AG04450 (cell line): Measurements from ENCODE around the gene EPC1. TPM values are rescaled to one million over a fixed set of nuclear protein-coding genes. Genes with fewer than 3 reads are reported as not detected.
A peak's percentile ranks its signal among the peaks of the same experiment; 100 is the strongest.
"Not testable (repeated sequence)": the region's sequence is repeated elsewhere in the genome, so short reads cannot be mapped to it uniquely, and the experiment has no call there.

Experiments
- CTCF ChIA-PET: fragments of 300-600, 350-600 bp; formaldehyde crosslinking; extraction: SDS; loops from one replicate; lab custom pipeline; 2022; ENCODE audit warnings: antibody characterized with exemption, inconsistent platforms; lab: Charles Lee
- POLR2A ChIA-PET: fragments of 350-600 bp; formaldehyde crosslinking; extraction: SDS; loops from one replicate; lab custom pipeline; 2021; ENCODE audit warnings: antibody characterized with exemption, inconsistent platforms; lab: Yijun Ruan, JAX
- DNase-seq: peaks from one replicate; pipeline ENCODE4 v3.0.0-alpha.2; 2011; ENCODE audit warnings: low read depth, low spot score
- H3K27ac ChIP-seq: one replicate; pipeline ENCODE4 v1.5.1; 2012; ENCODE audit warnings: low read depth, low read length, control low read depth
- H3K27me3 ChIP-seq: one replicate; pipeline ENCODE4 v1.6.0; 2012; ENCODE audit warnings: low read length; ENCODE audit not compliant: control insufficient read depth, insufficient read depth
- H3K4me3 ChIP-seq: 2 replicates; pipeline ENCODE4 v1.5.1; 2011; ENCODE audit warnings: mild to moderate bottlenecking, low read depth, low read length, control low read depth
- H3K9me3 ChIP-seq: 2 replicates; pipeline ENCODE4 v1.5.1; 2012; ENCODE audit warnings: low read length; ENCODE audit not compliant: control insufficient read depth, insufficient read depth
- CTCF ChIP-seq: IDR thresholded peaks from 2 replicates; pipeline ENCODE4 v1.5.1; 2011; ENCODE audit warnings: low read depth, low read length, control low read depth, inconsistent platforms
- polyA plus RNA-seq: library from polyadenylated mRNA; depleted of rRNA; stranded (reverse); fragments of >200 nt; gene quantifications from 2 replicates; pipeline ENCODE4 v1.2.3, GENCODE V29; 2011

EPC1 gene
- polyA plus RNA-seq, 1 experiment = 34.1 TPM

DNA sequence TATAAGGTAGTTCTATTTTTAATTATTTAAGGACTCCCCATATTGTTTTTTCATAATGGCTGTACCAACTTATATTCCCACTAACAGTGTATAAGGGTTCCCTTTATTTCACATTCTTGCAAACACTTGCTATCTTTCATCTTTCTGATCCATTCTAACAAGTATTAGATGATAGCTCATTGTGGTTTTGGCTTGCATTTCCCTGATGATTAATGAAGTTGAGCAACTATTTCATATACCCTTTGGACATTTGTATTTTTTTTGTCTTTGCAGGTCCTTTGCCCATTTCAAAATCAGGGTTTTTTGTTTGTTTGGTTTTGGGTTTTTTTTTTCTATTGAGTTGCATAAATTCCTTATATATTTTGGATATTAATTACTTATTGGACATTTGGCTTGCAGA is 107.2 kb downstream of the EPC1 start:
- TF ChIP-seq CTCF = no peak
- H3K27ac ChIP-seq = no peak overlapping the region
- no peak for DNase-seq
- H3K4me3 ChIP-seq = no peak overlapping the region
- H3K27me3 ChIP-seq = no peaks in the 10 kb centered on the region
- CTCF ChIA-PET = no interaction called here
- POLR2A ChIA-PET = no interaction called here
- H3K9me3 ChIP-seq = no peaks in the 10 kb centered on the region

DNA sequence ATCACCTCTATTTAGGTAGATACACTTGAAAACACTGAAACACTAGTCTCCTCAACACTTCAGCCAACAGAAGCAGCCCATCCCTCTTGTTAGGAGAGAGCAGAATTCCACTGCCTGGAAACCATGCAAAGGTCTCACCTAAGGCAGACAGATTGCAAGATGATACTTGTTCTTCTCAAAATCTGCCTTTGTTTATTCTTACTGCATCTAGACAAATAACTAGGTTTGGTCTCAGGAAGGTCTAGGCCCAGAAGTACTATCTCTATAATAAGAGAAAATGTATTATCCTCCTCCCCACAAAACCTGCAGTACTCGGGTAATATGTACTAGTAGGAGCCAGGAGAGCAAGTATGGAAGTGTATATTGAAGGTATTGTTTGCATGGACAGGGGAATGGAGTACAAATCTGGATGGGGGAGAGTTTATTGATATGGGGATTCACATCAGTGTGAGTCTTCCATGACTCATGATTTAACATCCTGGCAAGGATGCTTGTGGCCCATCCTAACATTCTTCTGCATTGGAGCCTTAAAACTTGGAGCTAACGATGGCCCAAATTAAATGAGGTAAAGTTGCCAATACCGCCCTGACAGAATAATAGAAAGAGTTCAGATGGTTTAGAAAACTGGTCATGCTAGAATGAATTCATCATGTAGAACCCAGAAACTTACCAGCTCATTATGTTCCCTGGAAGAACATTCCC is 109.2 kb downstream of the EPC1 start:
- ChIA-PET POLR2A (no interaction called here), CTCF (interaction anchor here (1.1 kb wide), 1 partner anchor 18 kb away, joined by 3 read pairs; no protein-coding TSS in a partner anchor)
- peaks cover 5% of the 10 kb centered on the region; the same call in 1 of the 2 replicates for H3K9me3 ChIP-seq
- peak; percentile 21 for DNase-seq
- no peak for TF ChIP-seq CTCF
- H3K27ac ChIP-seq = no peak overlapping the region
- no peaks in the 10 kb centered on the region for H3K27me3 ChIP-seq
- no peak overlapping the region for H3K4me3 ChIP-seq

- CTCF ChIA-PET = no interaction called here
These were observed 112.5 kb downstream of the EPC1 start for GRCh38 chr10:32234471-32234870.

GRCh38 chr10:32233375-32233774 is 113.6 kb downstream of the EPC1 start:
- POLR2A ChIA-PET, H3K9me3 ChIP-seq, H3K4me3 ChIP-seq, H3K27ac ChIP-seq, CTCF ChIA-PET, DNase-seq, H3K27me3 ChIP-seq: not testable (repeated sequence)

More at GRCh38 chr10:32234471-32234870, 112.5 kb downstream of the EPC1 start:
- POLR2A ChIA-PET = interaction anchor here (0.6 kb wide), 1 partner anchor 10 kb away, joined by 5 read pairs; no protein-coding TSS in a partner anchor
- no peak for TF ChIP-seq CTCF
- peaks cover 5% of the 10 kb centered on the region; the same call in 1 of the 2 replicates for H3K9me3 ChIP-seq
- no peak for DNase-seq
- H3K27me3 ChIP-seq = no peaks in the 10 kb centered on the region
- H3K4me3 ChIP-seq = no peak overlapping the region
- no peak overlapping the region for H3K27ac ChIP-seq

- ChIA-PET CTCF (no interaction called here), POLR2A (no interaction called here)
- peaks cover 5% of the 10 kb centered on the region; the same call in 1 of the 2 replicates for H3K9me3 ChIP-seq
- TF ChIP-seq CTCF = no peak
- no peaks in the 10 kb centered on the region for H3K27me3 ChIP-seq
- no peak overlapping the region for H3K27ac ChIP-seq
- H3K4me3 ChIP-seq = no peak overlapping the region
- no peak for DNase-seq
These were observed 114.6 kb downstream of the EPC1 start for GRCh38 chr10:32232378-32232777.

GRCh38 chr10:32229788-32230187 is 117.2 kb downstream of the EPC1 start:
- DNase-seq, CTCF ChIA-PET, H3K9me3 ChIP-seq, H3K27ac ChIP-seq, H3K4me3 ChIP-seq, H3K27me3 ChIP-seq: not testable (repeated sequence)
- POLR2A ChIA-PET = interaction anchor here (0.6 kb wide), 1 partner anchor 113 kb away, joined by 3 read pairs; no protein-coding TSS in a partner anchor
